Natural killer cell (primary cell): ENCODE results near the gene ACTR3. TPM values are rescaled to one million over a fixed set of nuclear protein-coding genes. Genes with fewer than 3 reads are reported as not detected.

Experiments used
- ATAC-seq, 3 donors: fragments of 150-1000 bp in 2 of 3; fragments of 200-7000 bp in 1 of 3; cut with Tn5 transposase; 1 replicate in 1 of 3; 2 replicates in 2 of 3; pipeline ENCODE4 v1.10.0; 2021; ENCODE audit warnings: mild to moderate bottlenecking in 2 of 3, moderate library complexity in 2 of 3
- DNase-seq, 2 donors: peaks; one replicate each; pipeline versions ENCODE4 v3.0.0 to v3.0.0-alpha.2; 2013 to 2021; ENCODE audit warnings: mixed read lengths in 1 of 2
- H3K27ac ChIP-seq: one replicate; pipeline ENCODE4 v1.5.1; 2013; ENCODE audit warnings: mild to moderate bottlenecking, low read length
- H3K27me3 ChIP-seq: one replicate; pipeline ENCODE4 v1.6.1; 2013; ENCODE audit warnings: low read length; ENCODE audit not compliant: control insufficient read depth, insufficient read depth
- H3K36me3 ChIP-seq: one replicate; pipeline ENCODE4 v1.6.1; 2013; ENCODE audit warnings: low read length; ENCODE audit not compliant: control insufficient read depth, insufficient read depth
- H3K4me1 ChIP-seq: one replicate; pipeline ENCODE4 v1.6.1; 2013; ENCODE audit warnings: low read length; ENCODE audit not compliant: control insufficient read depth, insufficient read depth
- H3K4me3 ChIP-seq: one replicate; pipeline ENCODE4 v1.5.1; 2013; ENCODE audit warnings: low read length
- H3K9me3 ChIP-seq: one replicate; pipeline ENCODE4 v1.6.1; 2013; ENCODE audit warnings: low read length; ENCODE audit not compliant: control insufficient read depth, insufficient read depth
- H3K27ac Mint-ChIP-seq, 2 donors: one replicate each; pipeline ENCODE4 v1.8.0; 2022; ENCODE audit warnings: mild to moderate bottlenecking in 2 of 2, mixed read lengths in 2 of 2, moderate library complexity in 1 of 2
- H3K27me3 Mint-ChIP-seq, 2 donors: one replicate each; pipeline ENCODE4 v1.8.0; 2022; ENCODE audit warnings: low read depth in 2 of 2, mixed read lengths in 2 of 2
- H3K36me3 Mint-ChIP-seq: one replicate; pipeline ENCODE4 v1.8.0; 2022; ENCODE audit warnings: mixed read lengths
- H3K4me1 Mint-ChIP-seq, 2 donors: one replicate each; pipeline ENCODE4 v1.8.0; 2022; ENCODE audit warnings: mixed read lengths in 2 of 2
- H3K4me3 Mint-ChIP-seq: one replicate; pipeline ENCODE4 v1.8.0; 2022; ENCODE audit warnings: mild to moderate bottlenecking, moderate library complexity, mixed read lengths
- H3K9me3 Mint-ChIP-seq, 2 donors: one replicate each; pipeline ENCODE4 v1.8.0; 2022; ENCODE audit warnings: mixed read lengths in 2 of 2
- CTCF ChIP-seq: fragments of 200-600 bp; IDR thresholded peaks from one replicate; pipeline ENCODE4 v1.8.0; 2022; ENCODE audit warnings: antibody characterized with exemption
- WGBS: methylation state at CpG from one replicate; pipeline ENCODE4 v1.1.7; 2013; ENCODE audit warnings: missing lambda C conversion rate; ENCODE audit not compliant: insufficient coverage; 5-methylcytosine and 5-hydroxymethylcytosine counted together
- intact Hi-C: fragments of 100-400 bp; cut with micrococcal nuclease; formaldehyde crosslinking; loops from one replicate; pipeline ENCODE4 v1.14.2; 2022
- total RNA-seq, 4 donors: library from RNA; stranded (reverse); fragments of 120-200 nt in 1 of 4; gene quantifications; one replicate each; pipeline versions ENCODE4 v1.2.3 to v1.2.4, GENCODE V29; 2013 to 2022

The ACTR3 gene
- total RNA-seq, 3 donors from 2014 or later (not counting 1 experiment from before 2014, with no cell fraction given) = 323 to 428 (median 352) TPM

GRCh38 chr2:113974727-113975126, 84.8 kb downstream of the ACTR3 start:
- no peaks in the 10 kb centered on the region for H3K27me3 ChIP-seq
- intact Hi-C loops = no loop called here

GRCh38 chr2:113976277-113976928, 86.5 kb downstream of the ACTR3 start:
- Histone ChIP-seq H3K4me3 (no peak overlapping the region), H3K36me3 (peaks cover 25% of the 10 kb centered on the region), H3K27ac (no peak overlapping the region), H3K9me3 (peaks cover 5% of the 10 kb centered on the region), H3K27me3 (no peaks in the 10 kb centered on the region), H3K4me1 (no peaks in the 10 kb centered on the region)
- peak overlapping the region; percentile 66 to 74 for H3K27ac Mint-ChIP-seq
- no peak overlapping the region for H3K4me3 Mint-ChIP-seq
- no peak for DNase-seq
- WGBS = 81% methylated on average over 7 of the region's 7 CpGs
- intact Hi-C loops = no loop called here
- no peaks in the 10 kb centered on the region for H3K27me3 Mint-ChIP-seq
- no peaks in the 10 kb centered on the region for H3K9me3 Mint-ChIP-seq
- no peaks in the 10 kb centered on the region for H3K36me3 Mint-ChIP-seq
- ATAC-seq = no peak
- TF ChIP-seq CTCF = no peak
- H3K4me1 Mint-ChIP-seq = peaks cover 9 to 28% of the 10 kb centered on the region in 2 donors

More at GRCh38 chr2:113974727-113975126, 84.8 kb downstream of the ACTR3 start:
- H3K4me3 Mint-ChIP-seq = no peak overlapping the region
- peaks cover 9 to 28% of the 10 kb centered on the region in 2 donors for H3K4me1 Mint-ChIP-seq
- H3K27me3 Mint-ChIP-seq = no peaks in the 10 kb centered on the region
- no peak for TF ChIP-seq CTCF
- ATAC-seq = no peak
- H3K4me3 ChIP-seq = no peak overlapping the region
- no peak for DNase-seq
- WGBS = 99% methylated on average over 4 of the region's 4 CpGs
- no peaks in the 10 kb centered on the region for H3K4me1 ChIP-seq
- H3K27ac Mint-ChIP-seq = peak overlapping the region in 1 of 2 donors; percentile 78
- H3K36me3 ChIP-seq = peaks cover 25% of the 10 kb centered on the region
- H3K9me3 ChIP-seq = peaks cover under 1% of the 10 kb centered on the region
- no peaks in the 10 kb centered on the region for H3K36me3 Mint-ChIP-seq
- no peak overlapping the region for H3K27ac ChIP-seq
- H3K9me3 Mint-ChIP-seq = no peaks in the 10 kb centered on the region

- ATAC-seq = no peak
- Mint-ChIP-seq H3K36me3 (no peaks in the 10 kb centered on the region), H3K27ac (peak overlapping the region; percentile 66 to 74), H3K4me3 (no peak overlapping the region), H3K4me1 (peaks cover 9 to 24% of the 10 kb centered on the region in 2 donors), H3K9me3 (no peaks in the 10 kb centered on the region), H3K27me3 (no peaks in the 10 kb centered on the region)
- H3K27ac ChIP-seq = no peak overlapping the region
- no peak for DNase-seq
- H3K4me1 ChIP-seq = no peaks in the 10 kb centered on the region
- H3K27me3 ChIP-seq = no peaks in the 10 kb centered on the region
- peaks cover 5% of the 10 kb centered on the region for H3K9me3 ChIP-seq
- H3K36me3 ChIP-seq = peaks cover 25% of the 10 kb centered on the region
- no peak overlapping the region for H3K4me3 ChIP-seq
- no peak for TF ChIP-seq CTCF
- WGBS = 95% methylated on average over 8 of the region's 8 CpGs
- intact Hi-C loops = no loop called here
Measured at GRCh38 chr2:113977060-113977659, 87.3 kb downstream of the ACTR3 start.
